ENCODE results near the gene GNA15.

GNA15 gene

GRCh38 chr19:3175781-3176714 is 40.2 kb downstream of the GNA15 start:
- no peak for DNase-seq (ENCODE audit: low read depth)

- no peak for DNase-seq (ENCODE audit: low read depth)
These were observed 41.1 kb downstream of the GNA15 start for GRCh38 chr19:3176715-3177501.

GRCh38 chr19:3178377-3178972 is 42.6 kb downstream of the GNA15 start, which contains the start of gene S1PR4:
Gene S1PR4 (plus strand): TSS chr19:3178769. CDS start chr19:3178793, 24 bp downstream.
- DNase-seq (ENCODE audit: low read depth) = no peak

GRCh38 chr19:3178973-3179738 is 43.3 kb downstream of the GNA15 start:
- no peak for DNase-seq (ENCODE audit: low read depth)

- DNase-seq (ENCODE audit: low read depth) = no peak
These were observed 44.0 kb downstream of the GNA15 start for GRCh38 chr19:3179739-3180293.

GRCh38 chr19:3183721-3184641 is 48.1 kb downstream of the GNA15 start:
- DNase-seq (ENCODE audit: low read depth) = peak; percentile 95

GRCh38 chr19:3184847-3185460 is 49.1 kb downstream of the GNA15 start:
- no peak for DNase-seq (ENCODE audit: low read depth)

GRCh38 chr19:3185461-3186159 is 49.8 kb downstream of the GNA15 start, which contains the start of gene NCLN:
Gene NCLN (plus strand): TSS chr19:3185930. CDS start chr19:3186031, 101 bp downstream.
- DNase-seq (ENCODE audit: low read depth) = peak; percentile 84

GRCh38 chr19:3186160-3186688 is 50.4 kb downstream of the GNA15 start:
- no peak for DNase-seq (ENCODE audit: low read depth)

GRCh38 chr19:3186891-3187661 is 51.2 kb downstream of the GNA15 start:
- no peak for DNase-seq (ENCODE audit: low read depth)

- no peak for DNase-seq (ENCODE audit: low read depth)
These were observed 52.1 kb downstream of the GNA15 start for GRCh38 chr19:3187662-3188511.

- DNase-seq (ENCODE audit: low read depth) = no peak
These were observed 53.1 kb downstream of the GNA15 start for GRCh38 chr19:3188627-3189596.

GRCh38 chr19:3189702-3190469 is 54.1 kb downstream of the GNA15 start:
- no peak for DNase-seq (ENCODE audit: low read depth)

- no peak for DNase-seq (ENCODE audit: low read depth)
These were observed 54.6 kb downstream of the GNA15 start for GRCh38 chr19:3190470-3190770.
